ENCODE data around the gene TRPM4.

TRPM4 gene

DNA sequence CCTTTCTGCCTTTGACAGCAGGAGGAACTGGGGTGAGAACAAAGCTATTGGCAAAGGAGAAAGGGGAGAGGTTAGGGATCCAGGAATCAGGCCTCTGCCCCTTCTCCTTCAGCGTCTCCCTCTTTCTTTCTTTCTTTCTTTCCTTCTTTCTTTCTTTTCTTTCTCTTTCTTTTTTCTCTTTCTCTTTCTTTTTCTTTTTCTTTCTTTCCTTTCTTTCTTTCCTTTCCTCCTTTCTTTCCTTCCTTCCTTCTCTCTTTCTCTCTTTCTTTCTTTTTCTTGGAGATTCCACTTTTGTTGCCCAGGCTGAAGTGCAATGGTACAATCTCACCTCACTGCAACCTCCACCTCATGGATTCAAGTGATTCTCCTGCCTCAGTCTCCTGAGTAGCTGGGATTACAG, 75.6 kb downstream of the TRPM4 start:
- DNase-seq, result no peak

DNA sequence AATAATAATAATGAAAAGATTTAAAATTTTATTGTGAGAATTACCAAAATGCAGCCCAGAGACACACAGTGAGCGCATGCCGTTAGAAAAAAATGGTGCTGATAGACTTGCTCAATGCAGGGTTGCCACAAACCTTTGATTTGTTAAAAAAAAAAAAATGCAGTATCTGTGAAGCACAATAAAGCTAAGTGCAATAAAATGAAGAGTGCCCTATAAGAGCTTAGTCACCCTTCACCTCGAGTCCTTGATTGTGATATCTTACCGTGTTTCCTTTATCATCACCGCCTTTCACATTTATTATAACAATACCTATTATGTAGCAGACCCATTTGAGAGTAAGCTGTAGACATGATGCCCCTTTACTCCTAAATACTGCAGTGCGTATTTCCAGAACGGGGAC, 84.2 kb downstream of the TRPM4 start:
- DNase-seq, result no peak

- no peak for DNase-seq
These were observed 85.5 kb downstream of the TRPM4 start for GRCh38 chr19:49243129-49243528.

DNA sequence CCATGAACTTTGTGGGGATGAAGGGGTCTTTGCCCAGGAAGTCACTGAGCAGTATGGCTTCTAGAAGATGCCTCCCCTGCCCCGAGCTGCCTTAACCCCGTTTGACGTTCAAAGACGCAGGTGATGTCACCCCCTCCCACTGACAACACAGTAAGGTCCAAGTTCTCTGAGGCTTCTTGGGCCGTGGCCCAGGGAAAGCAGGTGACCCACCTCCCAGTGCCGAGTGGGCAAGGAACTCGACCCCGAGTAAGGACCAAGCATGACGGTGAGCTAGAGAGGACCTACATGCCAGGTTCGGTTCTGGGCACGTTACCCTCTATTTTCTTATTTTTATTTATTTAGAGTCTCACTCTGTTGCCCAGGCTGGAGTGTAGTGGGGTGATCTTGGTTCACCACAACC, 86.1 kb downstream of the TRPM4 start:
- no peak for DNase-seq

DNA sequence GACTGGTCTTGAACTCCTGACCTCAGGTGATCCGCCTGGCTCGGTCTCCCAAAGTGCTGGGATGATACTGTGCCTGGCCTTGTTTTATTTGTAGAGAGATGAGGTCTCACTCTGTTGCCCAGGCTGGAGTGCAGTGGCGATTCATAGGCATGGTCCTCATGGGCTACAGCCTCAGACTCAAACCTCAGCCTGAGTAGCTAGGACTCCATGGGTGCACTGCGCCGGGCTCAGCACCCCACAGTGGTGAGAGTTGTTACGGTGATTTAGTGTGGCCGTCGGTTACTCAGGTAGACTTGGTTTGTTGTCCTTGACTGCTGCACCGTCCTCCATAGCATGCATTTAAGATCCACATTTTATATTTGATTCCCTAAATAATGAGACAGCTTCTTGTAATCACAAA, 86.7 kb downstream of the TRPM4 start:
- DNase-seq, result no peak

GRCh38 chr19:49247676-49248075, 90.1 kb downstream of the TRPM4 start:
- no peak for DNase-seq

DNA sequence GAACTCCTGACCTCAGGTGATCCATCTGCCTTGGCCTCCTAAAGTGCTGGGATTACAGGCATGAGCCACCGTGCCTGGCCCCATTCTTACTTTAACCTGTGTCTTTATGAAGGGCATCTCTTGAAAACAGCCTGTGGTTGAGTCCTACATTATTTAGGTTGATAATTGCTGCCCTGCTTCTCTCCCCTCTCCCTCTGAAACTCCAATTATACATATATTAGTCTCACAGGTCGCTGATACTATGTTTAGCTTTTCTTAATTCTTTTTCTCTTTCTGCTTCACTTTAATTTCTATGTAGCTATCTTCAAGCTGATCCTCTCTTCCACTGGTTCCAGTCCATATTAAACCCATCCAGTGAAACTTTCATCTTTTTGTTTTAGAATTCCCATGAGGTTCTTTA, 92.3 kb downstream of the TRPM4 start:
- DNase-seq, result no peak

GRCh38 chr19:49255674-49256073, 98.1 kb downstream of the TRPM4 start:
- DNase-seq, result no peak

- DNase-seq, result no peak
These were observed 99.1 kb downstream of the TRPM4 start for GRCh38 chr19:49256691-49257090.

Data from fibroblast of skin of back (primary cell).